Activated T-cell treated with anti-CD3 and anti-CD28 coated beads, Interleukin-2, amount 50 U/mL, for 72 hours (primary cell): ENCODE data around the gene LMO1. TPM values are rescaled to one million over a fixed set of nuclear protein-coding genes. Genes with fewer than 3 reads are reported as not detected.

Experiments used
- ATAC-seq, 2 donors: fragments of 150-1000 bp; cut with Tn5 transposase; replicated peaks in 1 of 2; 2 replicates each; pipeline ENCODE4 v1.10.0; 2021; ENCODE audit warnings: moderate library complexity in 2 of 2, mild to moderate bottlenecking in 1 of 2
- DNase-seq, 2 donors: peaks; one replicate each; pipeline ENCODE4 v3.0.0; 2021 to 2022; ENCODE audit warnings: mixed read lengths in 1 of 2
- H3K27ac Mint-ChIP-seq: one replicate; pipeline ENCODE4 v1.8.0; 2022; ENCODE audit warnings: mild to moderate bottlenecking, moderate library complexity, mixed read lengths
- H3K27me3 Mint-ChIP-seq: one replicate; pipeline ENCODE4 v1.8.0; 2022; ENCODE audit warnings: low read depth, mixed read lengths
- H3K36me3 Mint-ChIP-seq, 2 donors: one replicate each; pipeline ENCODE4 v1.8.0; 2022; ENCODE audit warnings: mixed read lengths in 2 of 2, mild to moderate bottlenecking in 1 of 2; ENCODE audit not compliant: insufficient read depth in 2 of 2
- H3K4me1 Mint-ChIP-seq: one replicate; pipeline ENCODE4 v1.8.0; 2022; ENCODE audit warnings: low read depth, mixed read lengths
- H3K4me3 Mint-ChIP-seq, 2 donors: one replicate each; pipeline ENCODE4 v1.8.0; 2022; ENCODE audit warnings: mild to moderate bottlenecking in 2 of 2, mixed read lengths in 2 of 2, moderate library complexity in 2 of 2
- H3K9me3 Mint-ChIP-seq, 2 donors: one replicate each; pipeline ENCODE4 v1.8.0; 2022; ENCODE audit warnings: mixed read lengths in 2 of 2
- total RNA-seq, 2 donors: library from RNA; stranded (reverse); gene quantifications; one replicate each; pipeline ENCODE4 v1.2.3, GENCODE V29; 2022

LMO1 gene
- total RNA-seq, 2 donors from 2014 or later, result 0.32 TPM; not detected in 1

DNA sequence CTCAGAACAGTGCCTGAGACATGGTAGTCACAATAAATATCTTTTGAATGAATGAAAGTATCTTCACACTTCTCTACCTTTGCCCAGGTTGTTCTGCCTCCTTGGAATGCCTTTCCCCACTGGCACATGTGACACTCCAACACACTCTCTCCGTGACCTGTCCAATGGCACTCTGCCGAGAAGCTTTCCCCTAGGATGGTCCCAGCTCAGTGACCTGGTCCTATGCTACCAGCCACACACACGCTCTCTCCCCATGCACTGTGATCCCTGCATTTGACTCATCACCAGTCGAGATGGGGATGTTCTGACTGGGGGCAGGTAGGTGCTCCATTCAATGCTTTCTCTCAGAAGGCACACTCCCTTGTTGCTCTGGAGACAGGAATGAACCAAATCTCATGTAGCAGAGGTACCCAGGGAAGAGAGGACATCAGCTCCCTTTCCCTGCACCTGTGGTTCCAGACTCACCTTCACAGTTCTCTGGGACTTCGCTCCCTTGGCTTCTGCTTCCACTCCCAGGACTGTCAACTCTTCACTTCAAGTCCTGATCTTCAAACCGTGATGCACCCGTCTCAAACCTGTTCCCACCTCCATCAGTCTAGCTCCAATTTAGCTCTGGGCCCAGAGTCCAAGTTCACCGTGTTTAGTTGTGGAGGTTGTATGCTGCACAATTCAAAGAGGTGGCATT, 30.7 kb upstream of the LMO1 start:
- ATAC-seq, result no peak
- Mint-ChIP-seq H3K36me3 (no peaks in the 10 kb centered on the region), H3K9me3 (no peaks in the 10 kb centered on the region), H3K27ac (no peak overlapping the region), H3K4me3 (no peak overlapping the region), H3K4me1 (no peaks in the 10 kb centered on the region), H3K27me3 (peaks cover 5% of the 10 kb centered on the region)
- no peak for DNase-seq

DNA sequence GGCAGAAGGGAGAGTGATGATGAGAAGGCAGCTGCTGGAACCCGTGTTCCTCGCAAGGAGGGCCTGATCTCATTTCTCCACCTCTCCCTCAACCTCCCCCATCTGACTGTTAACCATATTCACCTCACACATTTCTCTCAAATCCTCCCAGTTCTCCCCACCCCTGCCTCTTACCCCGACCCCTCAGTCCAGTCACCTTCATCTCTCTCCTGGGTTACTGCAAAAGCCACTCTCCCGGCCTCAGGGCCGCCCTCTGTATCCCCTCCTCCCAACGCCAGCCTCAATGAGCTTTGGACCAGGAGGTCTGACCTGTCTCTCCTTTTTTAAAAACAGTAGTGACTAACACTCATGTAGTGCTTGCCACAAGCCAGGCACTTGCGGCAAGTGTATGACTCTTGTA, 29.5 kb upstream of the LMO1 start:
- Mint-ChIP-seq H3K36me3 (no peaks in the 10 kb centered on the region), H3K4me3 (no peak overlapping the region)
- no peak for ATAC-seq

DNA sequence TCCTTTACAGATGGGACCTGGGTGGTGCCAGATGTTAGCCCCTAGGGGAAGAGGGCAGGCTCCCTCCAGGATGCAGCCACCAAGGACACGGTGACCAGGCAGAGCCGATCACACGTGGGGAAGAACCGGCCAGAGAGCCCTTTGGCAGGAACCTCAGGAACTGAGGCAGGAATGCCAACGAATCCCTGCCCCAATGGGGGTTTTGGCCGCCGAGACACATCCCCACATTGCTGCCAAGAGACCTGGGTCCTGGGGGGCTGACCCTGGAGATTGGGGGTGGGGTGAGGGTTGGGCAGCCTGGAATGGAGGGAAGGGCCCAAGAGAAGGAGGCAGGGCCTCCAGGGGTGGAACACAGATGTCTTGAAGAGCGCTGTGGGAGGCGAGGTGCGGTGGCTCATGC, 28.7 kb upstream of the LMO1 start:
- DNase-seq, result no peak
- no peaks in the 10 kb centered on the region for H3K9me3 Mint-ChIP-seq
- H3K4me1 Mint-ChIP-seq, result no peaks in the 10 kb centered on the region

More for the DNA sequence above, 29.5 kb upstream of the LMO1 start:
- no peaks in the 10 kb centered on the region for H3K4me1 Mint-ChIP-seq
- H3K9me3 Mint-ChIP-seq, result no peaks in the 10 kb centered on the region
- no peak overlapping the region for H3K27ac Mint-ChIP-seq
- DNase-seq, result no peak
- H3K27me3 Mint-ChIP-seq, result no peaks in the 10 kb centered on the region

DNA sequence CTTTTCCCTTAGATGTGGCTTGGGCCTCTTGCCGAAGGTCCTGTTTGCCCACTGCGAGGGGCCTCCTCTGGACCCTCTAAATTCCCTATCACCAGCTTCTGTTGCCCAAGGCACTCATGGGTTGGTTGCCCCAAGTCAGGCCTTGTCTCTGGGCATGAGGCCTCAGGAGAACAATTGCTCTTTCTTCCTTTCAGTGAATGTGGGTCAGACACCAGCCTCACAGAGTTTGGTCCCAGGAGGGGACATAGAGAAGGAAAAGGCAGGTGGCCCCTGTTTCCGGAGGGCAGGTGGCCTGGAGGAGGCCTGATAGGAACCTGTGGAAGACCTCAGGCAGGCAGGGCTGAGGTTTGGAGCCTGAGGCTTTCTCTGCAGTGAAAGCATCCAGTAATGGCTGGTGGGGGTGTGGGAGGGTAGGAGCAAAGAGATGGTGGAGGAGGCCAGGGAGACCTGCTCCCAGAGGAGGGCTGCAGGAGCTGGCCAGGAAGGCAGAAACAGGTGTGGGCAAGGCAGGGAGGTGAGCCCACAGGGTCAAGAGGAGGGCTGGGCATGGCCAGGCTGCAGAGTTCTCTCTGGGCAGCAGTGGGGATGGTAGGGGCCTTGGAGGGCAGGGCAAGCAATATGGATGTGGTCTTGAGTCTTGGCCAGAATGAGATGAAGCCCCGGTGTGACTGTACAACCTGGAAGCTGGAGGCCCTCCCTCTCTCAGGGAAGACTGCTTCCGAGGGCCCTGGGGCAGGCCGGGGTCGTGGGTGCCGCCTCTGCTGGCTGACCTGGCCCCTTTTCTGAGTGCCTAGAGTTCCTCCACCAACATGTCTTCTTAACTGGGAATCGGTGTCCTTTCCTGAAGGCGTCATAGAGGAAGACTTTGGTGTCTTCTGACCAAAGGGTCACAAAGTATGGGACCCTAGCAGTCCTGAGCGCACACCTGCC, 28.0 kb upstream of the LMO1 start:
- DNase-seq (no peak), ATAC-seq (no peak)
- H3K27me3 Mint-ChIP-seq, result no peaks in the 10 kb centered on the region
- no peak overlapping the region for H3K4me3 Mint-ChIP-seq
- H3K9me3 Mint-ChIP-seq, result no peaks in the 10 kb centered on the region
- no peaks in the 10 kb centered on the region for H3K36me3 Mint-ChIP-seq
- no peak overlapping the region for H3K27ac Mint-ChIP-seq
- no peaks in the 10 kb centered on the region for H3K4me1 Mint-ChIP-seq

More for the DNA sequence above, 28.7 kb upstream of the LMO1 start:
- no peaks in the 10 kb centered on the region for H3K27me3 Mint-ChIP-seq
- H3K36me3 Mint-ChIP-seq, result no peaks in the 10 kb centered on the region
- ATAC-seq, result no peak
- H3K27ac Mint-ChIP-seq, result no peak overlapping the region
- H3K4me3 Mint-ChIP-seq, result no peak overlapping the region

DNA sequence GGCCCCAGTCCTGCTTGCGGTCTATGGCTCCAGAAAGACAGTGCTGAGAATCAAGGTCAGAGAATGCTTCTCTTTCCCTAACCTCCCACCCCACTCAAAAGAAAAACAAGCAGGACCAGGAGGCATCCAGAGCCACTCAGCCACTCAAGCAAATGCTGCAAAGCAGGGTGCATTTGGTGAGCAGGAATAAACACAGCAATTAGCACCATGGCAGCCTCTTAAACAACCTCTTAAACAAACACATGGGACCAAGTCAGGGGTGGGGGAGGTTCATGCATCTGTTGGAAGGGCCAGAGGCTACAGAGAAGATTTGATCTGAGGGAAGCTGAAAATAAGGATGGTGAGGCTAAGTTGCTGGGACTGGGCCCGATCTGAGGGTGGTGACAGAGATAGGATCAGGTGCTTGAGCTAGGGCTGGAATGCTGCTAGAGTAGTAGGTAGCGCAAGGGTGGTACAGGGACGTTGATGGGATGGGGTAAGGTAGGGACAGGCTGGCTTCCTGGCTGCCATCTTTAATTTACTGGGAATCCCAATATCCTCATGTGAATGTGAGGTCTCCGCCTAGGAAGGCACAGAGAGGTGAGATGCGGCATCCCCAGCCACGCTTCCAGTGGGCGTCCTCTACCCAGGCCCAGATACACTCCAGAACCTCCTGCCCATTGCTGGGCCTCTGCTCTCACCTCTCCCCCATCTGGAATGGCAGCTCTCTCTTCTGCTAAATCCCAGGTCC, 26.6 kb upstream of the LMO1 start:
- Mint-ChIP-seq H3K27ac (no peak overlapping the region), H3K4me3 (no peak overlapping the region), H3K36me3 (no peaks in the 10 kb centered on the region), H3K27me3 (no peaks in the 10 kb centered on the region), H3K9me3 (no peaks in the 10 kb centered on the region), H3K4me1 (no peaks in the 10 kb centered on the region)
- ATAC-seq, result no peak
- no peak for DNase-seq

DNA sequence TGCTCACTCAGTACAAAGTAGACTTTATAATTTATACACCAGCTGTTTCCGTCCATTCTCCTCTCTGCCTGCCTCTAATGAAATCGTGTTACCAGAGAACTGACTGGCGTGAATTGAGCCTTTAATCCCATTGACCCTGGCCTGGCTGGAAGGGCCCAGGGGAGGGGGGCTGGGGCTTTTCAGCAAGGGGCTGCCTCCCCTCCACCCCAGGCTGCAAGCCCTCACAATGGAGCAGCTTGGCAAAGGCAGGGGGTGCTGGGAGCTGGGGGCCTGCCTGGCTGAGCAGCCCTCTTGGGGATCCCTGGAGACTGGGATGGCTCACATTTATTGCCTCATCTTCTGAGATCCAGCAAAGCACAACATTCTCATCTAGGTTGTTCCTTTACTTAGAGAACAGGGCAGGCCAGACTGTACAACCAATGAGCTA, 25.8 kb upstream of the LMO1 start:
- DNase-seq, result no peak
- Mint-ChIP-seq H3K36me3 (no peaks in the 10 kb centered on the region), H3K9me3 (no peaks in the 10 kb centered on the region), H3K4me3 (no peak overlapping the region), H3K4me1 (no peaks in the 10 kb centered on the region), H3K27ac (no peak overlapping the region), H3K27me3 (peaks cover 6% of the 10 kb centered on the region)
- no peak for ATAC-seq

DNA sequence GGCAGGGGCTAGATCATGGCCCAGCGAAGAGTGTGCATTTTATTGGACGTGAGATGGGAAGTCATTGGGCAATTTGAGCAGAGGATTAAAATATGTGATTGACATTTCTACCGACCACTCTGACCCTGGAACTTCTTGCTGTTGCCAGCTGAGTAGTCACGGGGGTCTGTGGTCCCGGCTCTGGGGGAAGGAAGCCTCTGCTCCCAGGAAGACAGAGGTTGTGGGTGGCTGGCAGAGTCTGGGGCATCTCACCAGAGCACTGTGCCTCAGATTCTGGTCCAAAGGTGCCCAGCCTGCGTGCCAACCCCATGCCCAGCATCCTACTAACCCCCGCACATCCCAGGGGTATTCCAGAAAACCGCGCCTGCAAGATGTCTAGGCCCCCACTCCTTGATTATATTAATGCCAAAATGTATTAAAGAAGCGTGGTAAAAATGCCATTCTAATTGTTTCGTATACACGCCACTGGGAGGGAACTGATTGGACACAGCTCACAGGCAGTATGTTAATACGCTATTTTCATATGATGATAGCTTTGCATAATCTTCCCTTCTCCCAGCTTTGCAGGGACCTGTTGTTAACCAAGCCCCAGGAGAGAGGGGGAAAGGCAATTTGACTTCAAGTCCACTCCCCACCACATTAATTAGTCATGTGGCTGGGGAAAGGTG, 25.3 kb upstream of the LMO1 start:
- H3K27me3 Mint-ChIP-seq, result peaks cover 9% of the 10 kb centered on the region
- ATAC-seq (no peak), DNase-seq (no peak)
- no peak overlapping the region for H3K4me3 Mint-ChIP-seq
- no peaks in the 10 kb centered on the region for H3K36me3 Mint-ChIP-seq
- no peaks in the 10 kb centered on the region for H3K4me1 Mint-ChIP-seq
- H3K27ac Mint-ChIP-seq, result no peak overlapping the region
- no peaks in the 10 kb centered on the region for H3K9me3 Mint-ChIP-seq

DNA sequence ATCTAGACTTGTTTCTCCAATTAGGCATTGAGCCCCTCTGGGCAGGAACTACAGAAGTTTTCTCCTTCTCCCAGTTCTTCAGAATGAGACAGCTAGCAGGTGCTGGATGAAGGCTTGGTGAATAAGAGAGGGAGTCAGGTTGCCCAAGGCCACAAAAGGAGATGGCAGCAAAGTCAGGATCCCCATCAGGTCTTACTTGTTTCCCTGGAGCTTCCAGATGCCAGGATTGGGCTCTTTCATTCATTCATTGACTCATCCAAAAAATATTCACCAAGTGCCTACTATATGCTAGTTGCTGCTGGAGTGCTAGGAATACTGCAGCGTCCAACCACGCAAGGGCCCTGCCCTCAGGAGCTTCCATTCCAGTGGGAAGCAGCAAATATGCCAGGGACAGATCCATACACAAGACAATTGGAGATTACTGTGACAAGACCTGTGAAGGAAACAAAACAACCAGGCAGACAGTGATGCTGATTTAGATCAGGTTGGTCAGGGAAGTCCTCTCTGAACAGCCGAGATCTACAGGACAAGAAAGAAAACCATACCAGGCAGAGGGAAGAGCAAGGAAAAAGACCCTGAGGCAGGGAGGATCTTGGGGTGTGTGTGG, 24.6 kb upstream of the LMO1 start:
- no peak for DNase-seq

DNA sequence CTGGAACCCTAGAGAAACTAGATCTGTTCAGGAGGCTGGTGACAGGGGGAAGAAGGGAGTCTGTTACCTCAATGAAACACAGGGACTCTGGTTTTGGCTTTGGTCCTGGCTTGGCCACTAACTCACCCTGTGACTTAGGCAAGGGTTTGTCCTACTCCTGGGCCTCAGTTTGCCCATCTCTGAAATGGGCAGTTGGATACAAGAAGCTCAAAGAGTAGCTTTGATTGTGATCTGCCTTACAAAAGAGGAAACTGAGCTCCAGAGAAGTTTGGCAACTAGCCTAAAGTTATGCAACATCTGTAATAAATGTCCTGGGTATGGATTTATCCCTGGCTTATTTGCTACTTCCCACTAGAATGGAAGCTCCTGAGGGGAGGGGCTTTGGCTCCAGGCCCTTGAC, 24.0 kb upstream of the LMO1 start:
- Mint-ChIP-seq H3K27me3 (peaks cover 9% of the 10 kb centered on the region), H3K9me3 (no peaks in the 10 kb centered on the region), H3K4me3 (no peak overlapping the region), H3K4me1 (no peaks in the 10 kb centered on the region), H3K27ac (no peak overlapping the region), H3K36me3 (no peaks in the 10 kb centered on the region)
- no peak for DNase-seq
- ATAC-seq, result no peak

More for the DNA sequence above, 24.6 kb upstream of the LMO1 start:
- Mint-ChIP-seq H3K9me3 (no peaks in the 10 kb centered on the region), H3K27ac (no peak overlapping the region), H3K4me3 (no peak overlapping the region), H3K36me3 (no peaks in the 10 kb centered on the region), H3K4me1 (no peaks in the 10 kb centered on the region), H3K27me3 (peaks cover 9% of the 10 kb centered on the region)
- no peak for ATAC-seq

DNA sequence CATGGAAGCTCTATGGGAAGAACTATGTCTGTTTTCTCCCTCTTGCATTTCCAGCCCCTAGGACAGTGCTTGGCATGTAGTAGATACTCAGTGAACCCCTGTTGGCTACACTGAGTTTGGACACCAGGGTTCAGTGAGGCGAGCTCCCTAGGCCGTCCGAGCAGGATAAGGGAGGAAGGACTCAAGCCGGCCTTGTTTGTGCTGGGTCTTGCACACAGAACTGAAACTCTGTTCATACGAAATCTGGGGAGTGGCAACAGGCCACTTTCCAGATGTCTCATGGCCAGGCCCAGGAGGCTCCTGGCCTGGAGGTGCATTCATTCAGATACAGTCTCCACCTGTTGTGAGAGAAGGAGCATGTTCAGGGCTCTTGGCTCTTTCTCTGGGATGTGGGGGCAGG, 23.6 kb upstream of the LMO1 start:
- no peak for ATAC-seq
- Mint-ChIP-seq H3K27me3 (peaks cover 9% of the 10 kb centered on the region), H3K9me3 (no peaks in the 10 kb centered on the region), H3K36me3 (no peaks in the 10 kb centered on the region), H3K4me1 (no peaks in the 10 kb centered on the region), H3K4me3 (no peak overlapping the region), H3K27ac (no peak overlapping the region)
- no peak for DNase-seq

DNA sequence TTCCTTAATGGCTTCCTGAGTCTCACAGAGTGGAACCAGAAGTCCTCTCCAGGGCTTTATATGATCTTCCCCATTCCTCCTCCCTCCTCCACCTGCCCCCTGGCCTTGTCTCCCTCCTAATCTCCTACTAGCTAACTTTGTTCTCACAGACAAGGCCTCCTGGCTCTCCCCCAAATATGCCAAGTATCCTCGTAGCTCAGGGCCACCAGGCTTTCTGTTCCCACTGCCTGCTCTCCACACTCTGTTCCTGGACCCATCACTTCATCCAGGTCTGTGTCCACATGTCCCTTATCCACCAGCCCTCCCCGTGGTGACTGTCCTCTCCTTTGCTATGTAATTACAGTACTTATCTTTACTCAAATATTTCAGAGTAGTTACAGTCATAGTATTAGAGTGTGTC, 23.2 kb upstream of the LMO1 start:
- Mint-ChIP-seq H3K27me3 (peaks cover 9% of the 10 kb centered on the region), H3K4me1 (no peaks in the 10 kb centered on the region), H3K9me3 (no peaks in the 10 kb centered on the region), H3K4me3 (no peak overlapping the region), H3K36me3 (no peaks in the 10 kb centered on the region), H3K27ac (no peak overlapping the region)
- ATAC-seq (no peak), DNase-seq (no peak)

DNA sequence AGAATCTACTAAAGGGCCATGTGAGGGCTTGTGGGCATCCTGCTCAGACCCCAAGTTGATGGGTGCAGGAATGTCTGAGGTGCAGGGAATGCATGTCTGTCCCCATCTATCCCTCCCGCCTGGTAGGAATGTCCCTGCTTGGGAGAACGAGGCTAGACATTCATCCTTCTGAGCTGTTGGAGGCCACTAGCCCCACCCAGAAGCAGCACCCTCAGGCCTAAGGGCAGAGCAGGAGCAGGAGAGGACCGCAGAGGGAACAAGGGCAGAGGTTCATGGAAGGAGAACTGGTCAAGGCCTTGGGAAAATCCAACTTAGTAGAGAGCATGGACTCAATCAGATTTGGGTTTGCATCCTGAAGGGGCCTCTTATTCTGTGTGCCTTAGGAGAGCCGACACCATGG, 22.1 kb upstream of the LMO1 start:
- Mint-ChIP-seq H3K27ac (no peak overlapping the region), H3K36me3 (no peaks in the 10 kb centered on the region), H3K27me3 (peaks cover 9% of the 10 kb centered on the region), H3K9me3 (no peaks in the 10 kb centered on the region), H3K4me3 (no peak overlapping the region), H3K4me1 (no peaks in the 10 kb centered on the region)
- ATAC-seq (no peak), DNase-seq (no peak)
